CD4-positive, CD25-positive, alpha-beta regulatory T cell (primary cell): ENCODE data around the gene CTBP2. TPM values are rescaled to one million over a fixed set of nuclear protein-coding genes. Genes with fewer than 3 reads are reported as not detected.

Experiments
- ATAC-seq, 2 donors: fragments of 150-1000 bp; cut with Tn5 transposase; one replicate each; pipeline ENCODE4 v1.10.0; 2021; ENCODE audit warnings: low read depth in 2 of 2, moderate number of reproducible peaks in 2 of 2, moderate library complexity in 1 of 2
- DNase-seq, 3 donors: peaks; one replicate each; pipeline versions ENCODE4 v3.0.0 to v3.0.0-alpha.2; 2012 to 2022; ENCODE audit warnings: mixed read lengths in 1 of 3
- H3K27ac ChIP-seq: one replicate; pipeline ENCODE4 v1.7.0; 2013; ENCODE audit warnings: mild to moderate bottlenecking, low read length; ENCODE audit not compliant: insufficient read depth, poor library complexity, severe bottlenecking
- H3K27me3 ChIP-seq: one replicate; pipeline ENCODE4 v1.7.0; 2013; ENCODE audit warnings: low read length; ENCODE audit not compliant: control insufficient read depth, insufficient read depth
- H3K36me3 ChIP-seq: one replicate; pipeline ENCODE4 v1.7.0; 2013; ENCODE audit warnings: mild to moderate bottlenecking, low read length, moderate library complexity; ENCODE audit not compliant: control insufficient read depth, insufficient read depth
- H3K4me1 ChIP-seq: 2 replicates; pipeline ENCODE4 v1.7.0; 2013; ENCODE audit warnings: mild to moderate bottlenecking, low read length; ENCODE audit not compliant: insufficient read depth, control insufficient read depth, poor library complexity, severe bottlenecking
- H3K4me3 ChIP-seq: one replicate; pipeline ENCODE4 v1.7.0; 2013; ENCODE audit warnings: low read depth, mild to moderate bottlenecking, low read length, moderate library complexity
- H3K9me3 ChIP-seq, 2 experiments: 1 replicate in 1 of 2; 2 replicates in 1 of 2; pipeline ENCODE4 v1.7.0; 2013; ENCODE audit warnings: low read length in 2 of 2, mild to moderate bottlenecking in 1 of 2, moderate library complexity in 1 of 2; ENCODE audit not compliant: control insufficient read depth in 2 of 2
- H3K27ac Mint-ChIP-seq, 3 donors: one replicate each; pipeline ENCODE4 v1.8.0; 2020 to 2022; ENCODE audit warnings: mild to moderate bottlenecking in 3 of 3, mixed read lengths in 3 of 3, moderate library complexity in 2 of 3
- H3K27me3 Mint-ChIP-seq: one replicate; pipeline ENCODE4 v1.8.0; 2022; ENCODE audit warnings: mild to moderate bottlenecking, mixed read lengths
- H3K36me3 Mint-ChIP-seq: one replicate; pipeline ENCODE4 v1.8.0; 2020; ENCODE audit warnings: mixed read lengths
- H3K4me1 Mint-ChIP-seq, 4 donors: one replicate each; pipeline ENCODE4 v1.8.0; 2020 to 2022; ENCODE audit warnings: mixed read lengths in 4 of 4, mild to moderate bottlenecking in 1 of 4
- H3K4me3 Mint-ChIP-seq, 4 donors: one replicate each; pipeline ENCODE4 v1.8.0; 2020 to 2022; ENCODE audit warnings: mild to moderate bottlenecking in 4 of 4, mixed read lengths in 4 of 4, moderate library complexity in 3 of 4
- H3K9me3 Mint-ChIP-seq, 7 donors: one replicate each; pipeline ENCODE4 v1.8.0; 2020 to 2022; ENCODE audit warnings: mixed read lengths in 7 of 7, mild to moderate bottlenecking in 3 of 7, moderate library complexity in 2 of 7
- polyA plus RNA-seq, 4 donors: library from polyadenylated mRNA; unstranded; fragments of 300-500 nt; fragmentation: Illumina TruSeq; gene quantifications; one replicate each; pipeline ENCODE4 v1.2.3, GENCODE V29; 2021
- total RNA-seq: library from RNA; stranded (reverse); gene quantifications from one replicate; pipeline ENCODE4 v1.2.3, GENCODE V29; 2022

The CTBP2 gene
- total and polyA plus RNA-seq, 5 donors from 2014 or later, result 0.10 to 0.49 (median 0.13) TPM; not detected in 2

DNA sequence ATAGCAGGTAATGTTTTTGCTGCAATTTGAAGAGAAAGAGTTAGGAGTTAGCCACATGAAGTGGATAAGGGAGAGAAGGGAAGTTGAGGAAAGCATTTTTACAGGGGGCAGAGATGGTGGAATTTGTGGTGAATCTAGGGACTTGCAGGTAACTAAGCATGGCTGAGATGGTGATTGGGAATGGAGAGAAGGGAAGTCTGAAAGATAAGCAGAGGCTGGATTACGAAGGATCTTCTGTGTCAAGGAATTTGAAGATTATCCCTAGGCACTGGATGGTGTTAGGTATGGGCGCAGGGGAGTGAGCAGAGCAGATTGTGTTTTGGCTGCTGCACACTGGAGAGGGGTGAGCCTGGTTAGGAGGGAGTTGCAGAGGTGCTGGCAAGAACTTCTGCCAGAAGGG, 193.1 kb downstream of the CTBP2 start:
- Mint-ChIP-seq H3K4me3 (no peak overlapping the region), H3K4me1 (peaks cover 17 to 54% (median 34%) of the 10 kb centered on the region in 4 donors), H3K27ac (peak overlapping the region in 2 of 3 donors; percentile 20 to 61), H3K36me3 (peaks cover 31% of the 10 kb centered on the region), H3K27me3 (no peaks in the 10 kb centered on the region), H3K9me3 (peaks cover 0 to 1% (median 0%) of the 10 kb centered on the region in 7 donors)
- H3K27ac ChIP-seq, result no peak overlapping the region
- DNase-seq (no peak), ATAC-seq (no peak)
- peaks cover 6% of the 10 kb centered on the region for H3K4me1 ChIP-seq
- no peak overlapping the region for H3K4me3 ChIP-seq
- H3K36me3 ChIP-seq, result peaks cover 41% of the 10 kb centered on the region
- H3K27me3 ChIP-seq, result no peaks in the 10 kb centered on the region
- no peaks in the 10 kb centered on the region for H3K9me3 ChIP-seq

DNA sequence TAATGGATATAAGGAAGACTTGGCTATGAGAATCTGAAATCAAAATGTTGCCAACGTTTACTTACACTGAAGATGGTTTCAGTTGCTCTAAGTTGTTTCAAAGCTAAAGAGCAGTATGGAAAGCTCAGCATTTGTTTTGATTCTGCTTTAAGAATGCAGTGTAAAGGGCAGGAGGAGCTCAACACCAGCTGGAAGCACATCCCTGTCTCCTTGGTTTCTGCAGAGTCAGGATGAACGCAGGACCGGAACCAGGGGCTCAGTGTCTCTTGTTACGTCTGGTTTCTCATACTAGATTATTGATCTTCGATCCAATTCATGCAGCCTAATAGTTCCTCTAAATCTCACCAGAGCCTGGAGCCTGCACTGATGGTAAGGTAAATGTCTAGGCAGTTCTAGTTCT, 194.4 kb downstream of the CTBP2 start:
- H3K27ac Mint-ChIP-seq, result no peak overlapping the region
- no peak for DNase-seq
- no peak overlapping the region for H3K4me3 Mint-ChIP-seq
- ATAC-seq, result no peak
- H3K9me3 Mint-ChIP-seq, result peaks cover 0 to 1% (median 0%) of the 10 kb centered on the region in 7 donors
- no peak overlapping the region for H3K27ac ChIP-seq
- H3K4me3 ChIP-seq, result no peak overlapping the region
- H3K4me1 Mint-ChIP-seq, result peaks cover 22 to 52% (median 35%) of the 10 kb centered on the region in 4 donors
- peaks cover 31% of the 10 kb centered on the region for H3K36me3 Mint-ChIP-seq
- H3K27me3 ChIP-seq, result no peaks in the 10 kb centered on the region
- peaks cover 6% of the 10 kb centered on the region for H3K4me1 ChIP-seq
- H3K36me3 ChIP-seq, result peaks cover 42% of the 10 kb centered on the region
- H3K27me3 Mint-ChIP-seq, result no peaks in the 10 kb centered on the region
- no peaks in the 10 kb centered on the region for H3K9me3 ChIP-seq

GRCh38 chr10:124963866-124964720, 196.3 kb downstream of the CTBP2 start:
- Histone ChIP-seq H3K4me1 (no peaks in the 10 kb centered on the region), H3K27me3 (no peaks in the 10 kb centered on the region), H3K4me3 (no peak overlapping the region), H3K27ac (no peak overlapping the region), H3K9me3 (no peaks in the 10 kb centered on the region), H3K36me3 (peaks cover 33% of the 10 kb centered on the region)
- H3K9me3 Mint-ChIP-seq, result peaks cover 0 to 1% (median 0%) of the 10 kb centered on the region in 7 donors
- peaks cover 26 to 52% (median 40%) of the 10 kb centered on the region in 4 donors for H3K4me1 Mint-ChIP-seq
- ATAC-seq, result no peak
- H3K27me3 Mint-ChIP-seq, result no peaks in the 10 kb centered on the region
- no peak for DNase-seq
- H3K4me3 Mint-ChIP-seq, result no peak overlapping the region
- H3K27ac Mint-ChIP-seq, result no peak overlapping the region
- H3K36me3 Mint-ChIP-seq, result peaks cover 34% of the 10 kb centered on the region

DNA sequence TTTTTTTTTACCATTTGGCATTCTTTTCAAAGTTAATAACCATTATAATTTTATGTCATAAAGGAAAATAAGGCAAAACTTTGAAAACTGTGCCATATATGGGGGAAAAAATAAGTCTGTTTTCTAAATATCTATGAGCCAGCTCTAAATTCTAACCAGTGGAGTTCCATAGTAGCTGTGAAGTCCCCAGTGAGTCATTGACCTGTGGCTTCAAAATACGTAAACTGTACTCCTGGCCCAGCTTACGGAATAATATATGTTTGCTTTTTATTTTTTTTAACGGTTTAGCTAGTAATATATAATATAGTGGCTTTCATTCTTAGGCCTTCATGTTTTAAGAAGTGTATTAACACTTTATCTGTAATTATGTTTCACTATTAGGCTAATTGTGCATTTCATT, 197.9 kb downstream of the CTBP2 start:
- no peaks in the 10 kb centered on the region for H3K4me1 ChIP-seq
- no peaks in the 10 kb centered on the region for H3K27me3 Mint-ChIP-seq
- no peak overlapping the region for H3K4me3 Mint-ChIP-seq
- H3K9me3 ChIP-seq, result no peaks in the 10 kb centered on the region
- H3K36me3 Mint-ChIP-seq, result peaks cover 21% of the 10 kb centered on the region
- DNase-seq (no peak), ATAC-seq (no peak)
- H3K27ac Mint-ChIP-seq, result no peak overlapping the region
- H3K36me3 ChIP-seq, result peaks cover 21% of the 10 kb centered on the region
- H3K4me3 ChIP-seq, result no peak overlapping the region
- no peak overlapping the region for H3K27ac ChIP-seq
- no peaks in the 10 kb centered on the region for H3K27me3 ChIP-seq
- peaks cover 0 to 1% (median 0%) of the 10 kb centered on the region in 7 donors for H3K9me3 Mint-ChIP-seq
- peaks cover 40 to 56% (median 42%) of the 10 kb centered on the region in 4 donors for H3K4me1 Mint-ChIP-seq

DNA sequence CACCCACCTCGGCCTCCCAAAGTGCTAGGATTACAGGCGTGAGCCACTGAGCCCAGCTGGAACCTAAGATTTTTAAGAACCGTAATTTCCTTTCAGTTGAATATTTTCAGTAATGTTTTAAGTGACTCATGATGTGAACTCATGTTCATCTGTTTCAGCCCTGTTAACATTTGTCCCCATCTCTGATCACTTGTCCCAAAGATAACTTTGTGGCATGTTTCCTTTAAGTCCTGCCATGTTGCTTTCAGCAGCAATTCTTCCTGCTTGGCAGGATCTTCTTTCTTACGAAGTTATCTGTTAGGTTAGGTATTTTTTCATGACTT, 199.2 kb downstream of the CTBP2 start:
- Histone ChIP-seq H3K9me3 (no peaks in the 10 kb centered on the region), H3K27me3 (no peaks in the 10 kb centered on the region), H3K4me3 (no peak overlapping the region), H3K36me3 (peaks cover 9% of the 10 kb centered on the region), H3K27ac (no peak overlapping the region), H3K4me1 (no peaks in the 10 kb centered on the region)
- peak overlapping the region in 1 of 3 donors; percentile 74 for H3K27ac Mint-ChIP-seq
- DNase-seq (no peak), ATAC-seq (no peak)
- no peaks in the 10 kb centered on the region for H3K9me3 Mint-ChIP-seq
- peaks cover 39 to 57% (median 41%) of the 10 kb centered on the region in 4 donors for H3K4me1 Mint-ChIP-seq
- H3K36me3 Mint-ChIP-seq, result peaks cover 16% of the 10 kb centered on the region
- H3K4me3 Mint-ChIP-seq, result no peak overlapping the region
- H3K27me3 Mint-ChIP-seq, result no peaks in the 10 kb centered on the region

DNA sequence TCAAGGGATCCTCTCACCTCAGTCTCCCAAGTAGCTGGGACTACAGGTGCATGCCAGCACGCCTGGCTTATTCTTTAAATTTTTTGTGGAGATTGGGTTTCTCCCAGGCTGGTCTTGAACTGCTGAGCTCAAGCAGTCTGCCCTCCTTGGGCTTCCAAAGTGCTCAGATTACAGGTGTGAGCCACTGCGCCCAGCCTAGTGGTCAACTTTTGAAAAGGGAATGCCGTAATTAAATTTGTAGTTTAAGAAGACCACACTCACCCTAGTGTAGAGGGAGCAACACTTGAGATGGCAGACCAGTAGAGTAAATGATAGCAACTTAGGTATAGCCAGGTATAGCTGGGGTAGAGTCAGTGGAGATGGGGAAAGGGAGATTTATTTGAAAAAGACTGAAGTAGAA, 200.8 kb downstream of the CTBP2 start:
- Mint-ChIP-seq H3K4me1 (peaks cover 40 to 65% (median 48%) of the 10 kb centered on the region in 4 donors), H3K36me3 (peaks cover 12% of the 10 kb centered on the region)
- no peaks in the 10 kb centered on the region for H3K9me3 ChIP-seq

DNA sequence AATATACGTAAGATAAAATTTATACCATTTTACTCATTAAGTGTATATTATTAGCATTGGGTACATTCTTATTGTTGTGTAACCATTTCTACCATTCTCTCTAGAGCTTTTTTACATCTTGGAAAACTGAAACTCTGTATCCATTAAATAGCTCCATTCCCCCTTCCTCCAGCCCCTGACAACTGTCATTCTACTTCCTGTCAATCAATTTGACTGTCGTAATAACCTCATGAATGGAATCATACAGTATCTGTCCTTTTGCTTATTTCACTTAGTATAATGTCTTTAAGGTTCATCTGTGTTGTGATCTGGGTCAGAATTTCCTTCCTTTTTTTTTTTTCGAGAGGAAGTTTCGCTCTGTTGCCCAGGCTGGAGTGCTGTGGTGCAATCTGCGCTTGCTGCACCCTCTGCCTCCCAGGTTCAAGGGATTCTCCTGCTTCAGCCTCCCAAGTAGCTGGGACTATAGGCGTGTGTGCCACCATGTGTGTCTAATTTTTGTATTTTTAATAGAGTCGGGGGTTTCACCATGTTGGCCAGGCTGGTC, 202.9 kb downstream of the CTBP2 start:
- H3K9me3 ChIP-seq, result no peaks in the 10 kb centered on the region
- no peaks in the 10 kb centered on the region for H3K9me3 Mint-ChIP-seq
- H3K4me1 ChIP-seq, result peaks cover 6% of the 10 kb centered on the region
- DNase-seq, result no peak
- peak overlapping the region in 1 of 3 donors; percentile 62 for H3K27ac Mint-ChIP-seq
- no peak overlapping the region for H3K4me3 ChIP-seq
- peaks cover 12% of the 10 kb centered on the region for H3K36me3 Mint-ChIP-seq
- H3K27me3 ChIP-seq, result no peaks in the 10 kb centered on the region
- no peak overlapping the region for H3K27ac ChIP-seq
- ATAC-seq, result no peak
- H3K36me3 ChIP-seq, result peaks cover 5% of the 10 kb centered on the region
- H3K27me3 Mint-ChIP-seq, result no peaks in the 10 kb centered on the region
- H3K4me3 Mint-ChIP-seq, result no peak overlapping the region
- peaks cover 31 to 66% (median 50%) of the 10 kb centered on the region in 4 donors for H3K4me1 Mint-ChIP-seq

More for the DNA sequence above, 200.8 kb downstream of the CTBP2 start:
- peaks cover 6% of the 10 kb centered on the region for H3K4me1 ChIP-seq
- H3K27me3 ChIP-seq, result no peaks in the 10 kb centered on the region
- no peak overlapping the region for H3K27ac ChIP-seq
- DNase-seq (no peak), ATAC-seq (no peak)
- H3K4me3 ChIP-seq, result no peak overlapping the region
- no peaks in the 10 kb centered on the region for H3K9me3 Mint-ChIP-seq
- peaks cover 5% of the 10 kb centered on the region for H3K36me3 ChIP-seq
- peak overlapping the region in 2 of 4 donors; percentile 15 to 16 for H3K4me3 Mint-ChIP-seq
- H3K27me3 Mint-ChIP-seq, result no peaks in the 10 kb centered on the region
- peak overlapping the region in 2 of 3 donors; percentile 29 to 82 for H3K27ac Mint-ChIP-seq
